AG04449 (cell line): Measurements from ENCODE around the gene EEFSEC.

Experiments used
- CTCF ChIA-PET: fragments of 350-600 bp; formaldehyde crosslinking; extraction: SDS; loops from one replicate; lab custom pipeline; 2021; ENCODE audit warnings: antibody characterized with exemption; lab: Yijun Ruan, JAX
- POLR2A ChIA-PET: fragments of 400-600, 350-600 bp; formaldehyde crosslinking; extraction: SDS; loops from one replicate; lab custom pipeline; 2020; ENCODE audit warnings: antibody characterized with exemption, inconsistent platforms; lab: Yijun Ruan, JAX
- DNase-seq: peaks from one replicate; pipeline ENCODE4 v3.0.0-alpha.2; 2010; ENCODE audit warnings: low read depth, low spot score
- H3K4me3 ChIP-seq: 2 replicates; pipeline ENCODE4 v1.5.1; 2011; ENCODE audit warnings: low read depth, mild to moderate bottlenecking, control low read depth, low read length
- CTCF ChIP-seq: IDR thresholded peaks from one replicate; pipeline ENCODE4 v1.5.1; 2011; ENCODE audit warnings: mild to moderate bottlenecking, moderate library complexity, low read length, control low read depth, inconsistent platforms; ENCODE audit not compliant: insufficient read depth; ENCODE audit errors: missing control alignments

EEFSEC gene

GRCh38 chr3:128307781-128308469, 154.6 kb downstream of the EEFSEC start:
- H3K4me3 ChIP-seq: no peak overlapping the region
- DNase-seq: no peak
- ChIA-PET POLR2A (no interaction called here), CTCF (interaction anchor here (0.7 to 3.0 kb wide), 6 partner anchors 13 to 301 kb away, joined by 3 to 13 read pairs (median 3); no protein-coding TSS in a partner anchor)
- TF ChIP-seq CTCF: no peak

DNA sequence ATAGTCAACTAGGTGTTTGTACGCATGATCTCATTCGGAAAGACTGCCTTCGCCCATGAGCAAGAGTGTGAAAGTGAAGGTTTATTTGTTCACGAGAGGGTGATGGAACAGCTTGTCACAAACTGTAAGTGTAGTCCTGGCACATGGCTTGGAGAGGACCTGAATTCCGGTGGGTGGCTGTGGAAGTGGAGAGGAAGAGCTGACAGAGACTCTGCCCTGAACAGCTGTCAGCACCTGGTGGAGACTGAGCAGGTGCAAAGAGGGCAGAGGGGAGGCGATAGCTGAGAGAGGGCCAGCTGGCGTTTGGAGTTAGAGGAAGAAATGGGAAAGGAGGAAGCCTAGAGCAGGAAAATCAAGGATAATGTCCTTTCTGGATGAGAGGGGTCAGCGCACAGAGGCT, 155.7 kb downstream of the EEFSEC start:
- POLR2A ChIA-PET: no interaction called here
- CTCF ChIA-PET: interaction anchor here (1.1 to 3.7 kb wide), 3 partner anchors 11 to 299 kb away, joined by 4 to 28 read pairs (median 7); no protein-coding TSS in a partner anchor

DNA sequence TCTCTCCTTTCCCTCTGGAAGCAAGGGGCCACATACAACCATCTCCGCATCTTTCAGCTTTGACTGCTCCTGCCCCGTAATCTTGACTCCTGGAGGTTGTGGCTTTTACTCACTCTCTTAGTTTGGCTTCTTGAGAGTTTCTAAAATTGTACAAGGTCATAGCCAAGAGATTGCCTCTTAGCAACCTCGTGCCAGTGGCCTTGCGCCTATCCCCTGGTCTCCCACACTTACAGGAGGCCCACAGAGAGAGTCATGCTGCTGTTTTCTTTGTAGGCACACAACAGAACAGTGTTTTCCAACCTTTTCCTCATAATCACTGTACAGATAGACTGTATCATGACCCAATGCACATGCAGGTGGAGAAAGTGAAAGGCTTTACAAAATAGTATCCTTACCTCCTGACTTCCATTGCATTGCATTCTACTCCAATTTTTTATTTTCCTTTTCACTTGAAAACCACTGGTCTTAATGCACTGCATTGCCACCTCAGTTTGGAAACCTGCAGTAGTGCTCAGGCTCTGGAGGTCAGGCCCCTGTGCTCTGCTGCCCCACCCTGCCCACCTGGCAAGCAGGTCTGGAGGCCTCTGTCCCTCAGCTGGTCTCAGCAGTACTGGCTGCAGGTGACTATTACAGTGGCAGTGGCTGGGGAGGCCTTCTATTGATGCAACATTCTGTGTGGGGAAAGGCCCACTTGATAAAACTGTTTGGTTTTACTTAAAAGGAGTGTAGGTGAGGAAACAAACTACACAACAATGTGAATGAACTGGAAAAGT, 157.2 kb downstream of the EEFSEC start:
- TF ChIP-seq CTCF: no peak
- H3K4me3 ChIP-seq: no peak overlapping the region
- DNase-seq: no peak
- CTCF ChIA-PET: interaction anchor here (0.7 to 3.7 kb wide), 3 partner anchors 11 to 298 kb away, joined by 3 to 28 read pairs (median 7); no protein-coding TSS in a partner anchor
- POLR2A ChIA-PET: no interaction called here

More for the DNA sequence above, 155.7 kb downstream of the EEFSEC start:
- DNase-seq: no peak
- no peak for TF ChIP-seq CTCF
- H3K4me3 ChIP-seq: no peak overlapping the region

- TF ChIP-seq CTCF: no peak
- CTCF ChIA-PET: interaction anchor here (1.2 to 3.7 kb wide), 4 partner anchors 10 to 297 kb away, joined by 3 to 28 read pairs (median 4); no protein-coding TSS in a partner anchor
- no peak for DNase-seq
- POLR2A ChIA-PET: no interaction called here
- no peak overlapping the region for H3K4me3 ChIP-seq
These were observed 158.2 kb downstream of the EEFSEC start for GRCh38 chr3:128311441-128311844.

DNA sequence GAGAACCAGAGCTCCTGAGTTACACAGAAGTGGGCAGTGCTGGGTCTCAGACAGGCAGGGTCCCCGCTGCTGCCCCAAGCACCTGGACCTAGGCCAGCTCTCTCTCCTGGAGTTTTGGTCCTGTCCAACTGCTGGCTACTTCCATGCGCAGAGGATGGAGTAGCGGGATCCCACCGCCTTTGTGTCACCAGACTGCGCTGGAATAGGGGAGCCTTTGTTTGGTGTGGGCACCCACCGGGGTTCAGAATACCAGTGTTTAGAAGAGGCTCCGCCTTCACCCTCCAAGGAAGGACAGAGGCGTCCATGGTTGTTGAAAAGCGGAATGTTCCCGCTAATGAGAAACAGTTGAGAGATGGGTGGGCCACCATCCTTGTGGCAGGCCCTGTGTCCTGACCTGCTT, 159.0 kb downstream of the EEFSEC start:
- CTCF ChIA-PET: interaction anchor here (1.2 to 3.7 kb wide), 4 partner anchors 10 to 296 kb away, joined by 3 to 28 read pairs (median 4); no protein-coding TSS in a partner anchor
- DNase-seq: no peak
- POLR2A ChIA-PET: no interaction called here
- no peak for TF ChIP-seq CTCF
- no peak overlapping the region for H3K4me3 ChIP-seq
